ENCODE data around the gene COL4A3. TPM values are rescaled to one million over a fixed set of nuclear protein-coding genes. Genes with fewer than 3 reads are reported as not detected.

COL4A3 gene
- total RNA-seq, 4 donors from 2014 or later: 0.19 to 7.7 (median 4.5) TPM

DNA sequence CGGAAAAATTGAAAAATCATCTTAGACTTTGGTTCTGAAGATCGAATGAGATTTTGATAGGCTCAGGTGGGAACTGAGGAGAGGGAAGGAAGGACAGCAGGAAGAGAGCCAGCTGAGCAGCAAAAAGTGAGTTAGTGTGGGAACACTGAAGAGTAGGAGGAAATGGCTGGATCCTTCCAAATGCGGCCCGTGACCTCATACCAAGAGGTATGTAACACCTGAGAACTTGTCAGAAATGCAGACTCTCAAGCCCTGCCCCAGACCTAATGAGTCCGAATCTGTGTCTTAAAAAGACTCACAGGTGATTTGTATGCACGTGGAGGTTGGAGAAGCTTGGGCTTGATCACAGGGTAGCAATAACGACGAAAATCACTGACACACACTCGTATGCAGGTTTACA lies 42.0 kb downstream of the COL4A3 start:
- TF ChIP-seq, protein P1, sequence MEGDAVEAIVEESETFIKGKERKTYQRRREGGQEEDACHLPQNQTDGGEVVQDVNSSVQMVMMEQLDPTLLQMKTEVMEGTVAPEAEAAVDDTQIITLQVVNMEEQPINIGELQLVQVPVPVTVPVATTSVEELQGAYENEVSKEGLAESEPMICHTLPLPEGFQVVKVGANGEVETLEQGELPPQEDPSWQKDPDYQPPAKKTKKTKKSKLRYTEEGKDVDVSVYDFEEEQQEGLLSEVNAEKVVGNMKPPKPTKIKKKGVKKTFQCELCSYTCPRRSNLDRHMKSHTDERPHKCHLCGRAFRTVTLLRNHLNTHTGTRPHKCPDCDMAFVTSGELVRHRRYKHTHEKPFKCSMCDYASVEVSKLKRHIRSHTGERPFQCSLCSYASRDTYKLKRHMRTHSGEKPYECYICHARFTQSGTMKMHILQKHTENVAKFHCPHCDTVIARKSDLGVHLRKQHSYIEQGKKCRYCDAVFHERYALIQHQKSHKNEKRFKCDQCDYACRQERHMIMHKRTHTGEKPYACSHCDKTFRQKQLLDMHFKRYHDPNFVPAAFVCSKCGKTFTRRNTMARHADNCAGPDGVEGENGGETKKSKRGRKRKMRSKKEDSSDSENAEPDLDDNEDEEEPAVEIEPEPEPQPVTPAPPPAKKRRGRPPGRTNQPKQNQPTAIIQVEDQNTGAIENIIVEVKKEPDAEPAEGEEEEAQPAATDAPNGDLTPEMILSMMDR (IDR thresholded peaks at IDR 0.05; ENCODE audit: low read depth): no peak

DNA sequence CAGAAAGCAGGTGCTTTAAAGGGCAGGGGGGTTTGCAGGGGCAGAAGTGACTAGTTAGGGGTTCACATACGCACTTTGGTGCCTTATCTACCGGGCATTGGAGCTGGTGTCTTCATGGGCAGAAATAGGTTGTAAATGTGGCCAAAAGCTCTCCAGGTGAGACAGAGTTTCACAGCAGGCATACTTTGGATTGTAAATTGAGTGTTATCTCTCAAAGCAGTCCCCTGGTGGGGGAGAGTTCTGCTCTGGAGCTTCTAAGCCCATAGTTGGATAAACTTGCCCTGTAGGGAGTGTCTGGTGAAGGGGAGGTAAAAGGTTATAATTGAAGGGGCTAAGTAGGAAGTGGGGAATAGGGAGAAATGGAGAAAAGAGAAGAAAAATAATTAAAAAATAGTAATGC lies 43.1 kb downstream of the COL4A3 start:
- TF ChIP-seq, protein P1 (IDR thresholded peaks at IDR 0.05; ENCODE audit: low read depth): no peak

- TF ChIP-seq, protein P1 (IDR thresholded peaks at IDR 0.05; ENCODE audit: low read depth): no peak
Measured at GRCh38 chr2:227214622-227215041, 50.2 kb downstream of the COL4A3 start.

DNA sequence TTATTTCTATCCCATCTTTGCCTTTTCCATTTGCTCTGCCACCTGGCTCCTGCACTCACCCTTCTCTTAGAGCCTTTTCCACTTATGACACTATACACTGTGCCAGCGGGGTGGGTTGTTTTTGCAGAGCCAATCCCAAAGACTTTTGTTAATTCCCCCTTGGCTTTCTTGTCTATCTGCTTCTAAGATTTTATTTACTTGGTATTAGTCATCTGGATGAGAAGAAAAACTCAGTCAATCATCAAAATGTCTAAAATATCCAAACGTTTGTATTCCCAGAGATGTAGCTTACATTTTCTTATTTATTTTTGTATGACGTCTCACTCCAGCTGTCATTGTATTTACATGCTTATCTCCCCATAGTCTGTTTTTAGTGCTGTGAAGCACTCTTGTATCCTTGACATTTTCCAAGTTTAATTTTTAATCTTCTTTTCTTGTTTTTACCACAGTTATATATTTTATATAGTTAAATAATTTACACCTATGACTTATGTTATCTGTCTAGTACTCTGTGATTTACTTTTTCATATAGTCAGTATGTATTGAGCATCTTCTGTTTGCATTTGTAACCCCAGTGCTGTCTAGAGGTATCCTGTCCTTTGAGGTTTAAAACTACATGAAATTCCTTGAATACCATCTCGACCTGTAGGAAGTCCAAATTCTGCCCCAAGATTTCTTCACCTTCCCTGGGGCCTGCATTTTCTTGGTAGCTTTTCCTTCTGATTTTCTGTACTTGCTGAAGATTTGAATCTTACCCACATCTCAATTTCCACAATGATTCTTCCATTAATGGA lies 55.1 kb downstream of the COL4A3 start:
- TF ChIP-seq, protein P1 (IDR thresholded peaks at IDR 0.05; ENCODE audit: low read depth): no peak

DNA sequence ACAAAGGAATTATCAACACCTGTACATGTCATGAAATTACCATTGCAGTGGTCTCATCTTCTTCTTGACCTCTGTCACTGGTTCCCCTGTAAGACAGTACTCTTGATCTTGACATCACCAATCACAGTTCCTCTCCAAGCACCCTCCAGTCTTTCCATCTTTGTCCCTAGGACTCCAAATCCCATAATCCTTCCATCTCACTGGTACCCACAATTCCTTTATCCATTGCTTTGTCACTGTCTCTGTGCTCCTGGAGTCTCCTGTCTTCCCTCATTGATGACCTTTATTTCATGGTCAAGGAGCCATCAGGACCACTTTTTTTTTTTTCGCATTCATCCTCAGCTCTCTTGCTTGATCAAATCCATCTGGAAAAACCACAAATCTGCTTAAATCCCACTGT lies 56.7 kb downstream of the COL4A3 start:
- TF ChIP-seq, protein P1 (IDR thresholded peaks at IDR 0.05; ENCODE audit: low read depth): no peak

DNA sequence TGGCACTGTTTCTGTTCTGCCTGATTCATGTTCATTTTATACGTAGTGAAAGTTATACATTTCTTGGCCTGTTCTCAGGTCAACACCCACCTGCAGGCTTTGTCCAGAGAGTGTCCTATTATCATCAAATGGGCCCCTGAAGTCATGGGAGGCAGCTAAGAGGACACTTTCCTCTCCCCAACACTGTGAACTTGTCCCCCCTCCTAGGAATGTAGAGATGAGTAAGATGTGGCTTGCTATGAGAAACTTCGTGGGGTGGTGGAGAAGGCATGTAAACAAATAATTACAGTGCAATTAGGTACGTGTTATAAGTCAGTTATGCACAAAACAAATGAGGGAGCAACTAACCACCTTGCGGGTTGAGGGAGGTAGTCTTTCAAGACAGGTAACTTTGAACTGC lies 57.9 kb downstream of the COL4A3 start:
- TF ChIP-seq, protein P1 (IDR thresholded peaks at IDR 0.05; ENCODE audit: low read depth): no peak

DNA sequence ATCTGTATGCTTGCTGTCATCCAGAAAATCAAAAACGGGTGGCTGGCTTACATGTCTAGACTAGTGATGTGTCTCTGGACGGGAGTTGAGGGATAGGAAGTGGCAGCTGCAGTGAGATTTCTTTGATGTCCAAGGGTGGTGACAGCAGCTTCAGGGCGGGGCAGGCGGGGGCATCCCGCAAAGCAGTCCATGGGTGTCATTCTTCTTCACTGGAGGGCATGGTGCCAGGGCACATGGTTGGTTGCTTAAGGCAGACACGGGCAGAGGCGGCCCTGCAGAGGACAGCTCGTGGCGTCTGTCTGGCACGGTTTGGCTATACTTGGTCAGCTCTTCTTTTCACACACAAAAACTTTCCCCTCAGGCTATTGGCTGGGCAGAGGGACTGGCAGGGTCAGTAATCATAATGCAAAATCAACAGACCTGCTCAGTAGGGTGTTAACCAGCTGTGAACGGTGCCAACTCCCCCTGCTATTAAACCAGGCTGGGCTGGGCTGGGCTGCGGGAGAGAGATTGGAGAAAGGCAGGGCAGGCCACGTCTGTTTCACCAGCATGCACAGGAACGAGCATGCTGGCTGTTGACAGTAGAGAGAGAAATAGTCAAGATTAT lies 63.7 kb downstream of the COL4A3 start:
- TF ChIP-seq, protein P1 (IDR thresholded peaks at IDR 0.05; ENCODE audit: low read depth): no peak
